GM23338 (cell line): ENCODE measurements around the gene KIF19. TPM values are rescaled to one million over a fixed set of nuclear protein-coding genes. Genes with fewer than 3 reads are reported as not detected.

ENCODE experiments used
- ATAC-seq: fragments of 200-7000 bp; cut with Tn5 transposase; 3 replicates; pipeline ENCODE4 v1.9.1; 2020
- DNase-seq: peaks from one replicate; pipeline ENCODE4 v3.0.0-alpha.2; 2015; ENCODE audit warnings: low spot score
- H2AFZ ChIP-seq: fragments of 200-600 bp; sonication (generic); 2 replicates; pipeline ENCODE4 v1.8.0; 2016; ENCODE audit warnings: antibody characterized with exemption, mild to moderate bottlenecking, moderate library complexity
- H3F3A ChIP-seq: fragments of 200-600 bp; sonication (generic); replicated peaks from 2 replicates; pipeline ENCODE4 v1.8.0; 2017; ENCODE audit warnings: antibody characterized with exemption, mixed run types, low read depth
- H3K27ac ChIP-seq: fragments of 200-600 bp; sonication (generic); 2 replicates; pipeline ENCODE4 v1.6.1; 2016; ENCODE audit warnings: low read depth
- H3K27me3 ChIP-seq: fragments of 200-600 bp; sonication (generic); 2 replicates; pipeline ENCODE4 v1.8.0; 2016; ENCODE audit warnings: mild to moderate bottlenecking, mixed run types, moderate library complexity; ENCODE audit not compliant: insufficient read depth
- H3K36me3 ChIP-seq: fragments of 200-600 bp; sonication (generic); 2 replicates; pipeline ENCODE4 v1.8.0; 2016; ENCODE audit warnings: mild to moderate bottlenecking; ENCODE audit not compliant: insufficient read depth
- H3K4me1 ChIP-seq: fragments of 200-600 bp; sonication (generic); 2 replicates; pipeline ENCODE4 v1.8.0; 2016; ENCODE audit warnings: mild to moderate bottlenecking, moderate library complexity; ENCODE audit not compliant: insufficient read depth
- H3K4me2 ChIP-seq: fragments of 200-600 bp; sonication (generic); 2 replicates; pipeline ENCODE4 v1.7.1; 2017; ENCODE audit warnings: mixed run types
- H3K4me3 ChIP-seq: fragments of 200-600 bp; sonication (generic); 2 replicates; pipeline ENCODE4 v1.6.1; 2016; ENCODE audit warnings: mixed run types
- H3K79me2 ChIP-seq: fragments of 200-600 bp; sonication (generic); replicated peaks from 2 replicates; pipeline ENCODE4 v1.8.0; 2017; ENCODE audit warnings: mild to moderate bottlenecking; ENCODE audit not compliant: insufficient read depth
- H3K9me2 ChIP-seq: fragments of 200-600 bp; sonication (generic); 2 replicates; pipeline ENCODE4 v1.8.0; 2017; ENCODE audit not compliant: insufficient read depth
- H4K20me1 ChIP-seq: fragments of 200-600 bp; sonication (generic); replicated peaks from 2 replicates; pipeline ENCODE4 v1.8.0; 2017; ENCODE audit warnings: mild to moderate bottlenecking; ENCODE audit not compliant: insufficient read depth
- H3K27ac Mint-ChIP-seq: 2 replicates; pipeline ENCODE4 v1.8.0; 2020; ENCODE audit warnings: inconsistent platforms, mild to moderate bottlenecking, moderate library complexity, mixed read lengths
- H3K27me3 Mint-ChIP-seq: 3 replicates; pipeline ENCODE4 v1.8.0; 2022; ENCODE audit warnings: low read depth, mild to moderate bottlenecking, moderate library complexity, mixed read lengths, inconsistent platforms; ENCODE audit not compliant: insufficient read depth, poor library complexity
- H3K36me3 Mint-ChIP-seq: 3 replicates; pipeline ENCODE4 v1.8.0; 2021; ENCODE audit warnings: low read depth, mild to moderate bottlenecking, inconsistent platforms, moderate library complexity, mixed read lengths
- H3K4me1 Mint-ChIP-seq: 3 replicates; pipeline ENCODE4 v1.8.0; 2020; ENCODE audit warnings: mild to moderate bottlenecking, inconsistent platforms, mixed read lengths
- H3K4me3 Mint-ChIP-seq: 3 replicates; pipeline ENCODE4 v1.8.0; 2021; ENCODE audit warnings: moderate library complexity, mild to moderate bottlenecking, inconsistent platforms, mixed read lengths
- H3K9me3 Mint-ChIP-seq: 3 replicates; pipeline ENCODE4 v1.8.0; 2020; ENCODE audit warnings: moderate library complexity, mild to moderate bottlenecking, inconsistent platforms, mixed read lengths
- CREB1 ChIP-seq: fragments of 250-450 bp; sonication (Bioruptor Pico); IDR thresholded peaks from 2 replicates; pipeline ENCODE4 v1.5.0; 2020; ENCODE audit warnings: low read depth, mild to moderate bottlenecking, moderate library complexity
- ETS1 ChIP-seq: IDR thresholded peaks from 2 replicates; pipeline ENCODE4 v1.6.1; 2016; ENCODE audit warnings: antibody characterized with exemption
- ZNF114 ChIP-seq: fragments of 250-450 bp; sonication (Bioruptor Pico); IDR thresholded peaks from 2 replicates; pipeline ENCODE4 v1.5.0; 2020; ENCODE audit warnings: mild to moderate bottlenecking, moderate library complexity
- polyA plus RNA-seq: library from polyadenylated mRNA; unstranded; fragments of >200 nt; fragmentation: Nextera tagmentation; extraction: Ambion mirVana; gene quantifications from 2 replicates; pipeline ENCODE4 v1.2.1, GENCODE V29; 2016
- total RNA-seq: library from RNA; depleted of rRNA; stranded (reverse); fragments of >200 nt; shearing (Covaris generic); gene quantifications from 2 replicates; pipeline ENCODE4 v1.2.3, GENCODE V29; 2014
- TF ChIP-seq, protein P1 (sequence below), 2 experiments: fragments of 200-600 bp in 1 of 2; sonication (generic) in 1 of 2; conservative IDR thresholded peaks; 2 replicates each; pipeline versions ENCODE4 v1.5.1 to v1.6.1; 2016 to 2017; ENCODE audit warnings: antibody characterized with exemption in 2 of 2, low read depth in 2 of 2, mild to moderate bottlenecking in 2 of 2, moderate library complexity in 1 of 2

The KIF19 gene
- total and polyA plus RNA-seq, 2 experiments from 2014 or later = 0.35 to 0.36 TPM

DNA sequence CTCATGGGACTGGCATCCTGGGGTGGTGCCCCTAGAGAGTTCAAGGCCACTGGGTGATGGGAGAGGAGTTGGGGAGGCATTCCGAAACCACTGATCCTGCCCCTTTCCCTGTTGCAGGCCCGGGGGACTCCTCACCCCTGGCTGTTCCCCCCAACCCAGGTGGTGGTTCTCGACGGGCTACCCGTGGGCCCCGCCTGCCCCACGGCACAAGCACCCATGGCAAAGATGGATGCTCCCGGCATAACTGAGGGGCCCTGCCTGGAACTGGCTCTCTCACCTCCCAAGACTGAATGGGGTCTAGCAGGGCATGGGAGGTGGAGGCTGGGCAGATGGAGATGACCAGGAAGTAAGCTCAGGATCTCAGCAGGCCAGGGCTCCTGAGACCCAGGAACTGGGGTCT, 29.0 kb downstream of the KIF19 start:
- no peak for TF ChIP-seq ETS1
- TF ChIP-seq ZNF114 (CRISPR knock-in tag) = no peak
- TF ChIP-seq CREB1 (CRISPR knock-in tag) = no peak
- Mint-ChIP-seq H3K4me1 (peaks cover 17% of the 10 kb centered on the region), H3K36me3 (peaks cover 6% of the 10 kb centered on the region; the same call in 2 of the 3 replicates), H3K27me3 (peaks cover 59% of the 10 kb centered on the region), H3K27ac (no peak overlapping the region), H3K9me3 (no peaks in the 10 kb centered on the region), H3K4me3 (no peak overlapping the region)
- no peak overlapping the region for H3K4me3 ChIP-seq
- H3K4me2 ChIP-seq = no peak overlapping the region
- H3K27ac ChIP-seq = no peak overlapping the region
- ATAC-seq (no peak), DNase-seq (no peak)
- H3K79me2 ChIP-seq = no peaks in the 10 kb centered on the region
- no peaks in the 10 kb centered on the region for H3K9me2 ChIP-seq
- peaks cover 4% of the 10 kb centered on the region; the same call in 1 of the 2 replicates for H3K4me1 ChIP-seq
- no peak overlapping the region for H2AFZ ChIP-seq
- no peaks in the 10 kb centered on the region; the same call in 1 of the 2 replicates for H4K20me1 ChIP-seq
- H3F3A ChIP-seq = no peaks in the 10 kb centered on the region
- no peaks in the 10 kb centered on the region for H3K36me3 ChIP-seq
- H3K27me3 ChIP-seq = peaks cover 76% of the 10 kb centered on the region

DNA sequence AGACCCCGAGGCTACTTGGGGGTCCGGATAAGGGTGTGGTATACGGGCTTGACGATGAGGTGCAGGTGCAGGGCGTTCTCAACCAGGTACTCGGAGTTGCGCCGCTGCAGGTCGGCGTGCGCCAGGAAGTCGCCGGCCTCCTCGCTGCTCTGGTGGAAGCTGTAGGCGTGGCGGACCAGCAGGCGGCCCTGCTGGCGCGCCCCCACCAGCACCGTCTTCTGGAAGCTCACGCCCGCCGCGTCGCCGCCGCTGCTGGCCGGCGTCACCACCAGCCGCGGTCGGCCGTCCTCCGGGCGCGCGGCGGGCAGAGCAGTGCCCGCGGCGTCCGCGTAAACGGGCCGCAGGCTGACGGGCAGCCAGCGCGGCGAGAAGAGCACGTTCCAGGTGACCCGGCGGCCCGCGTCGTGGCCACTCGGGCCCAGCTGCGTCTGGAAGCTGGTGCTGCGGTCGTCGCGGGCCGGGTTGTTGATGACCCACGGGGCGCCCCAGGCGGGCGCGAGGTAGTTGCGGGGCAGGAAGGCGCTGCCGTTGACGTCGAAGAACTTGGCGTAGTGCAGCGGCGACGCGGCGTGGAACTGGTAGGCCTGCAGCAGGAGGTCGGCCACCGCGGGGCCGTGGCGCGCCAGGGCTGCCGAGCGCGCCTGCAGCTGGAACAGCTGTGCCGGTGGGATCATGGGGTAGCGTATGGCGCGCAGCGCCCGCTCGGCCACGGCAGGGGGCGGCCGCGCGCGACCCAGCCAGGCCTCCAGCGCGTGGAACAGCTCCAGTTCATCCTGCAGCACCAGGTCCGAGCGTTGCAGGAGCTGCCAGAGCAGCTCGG, 30.8 kb downstream of the KIF19 start:
- H3K36me3 Mint-ChIP-seq = peaks cover 6% of the 10 kb centered on the region; the same call in 2 of the 3 replicates
- H3F3A ChIP-seq = no peaks in the 10 kb centered on the region
- peak overlapping the region; percentile 57 for H3K4me3 ChIP-seq
- peaks cover 28% of the 10 kb centered on the region for H3K4me1 Mint-ChIP-seq
- H3K4me1 ChIP-seq = peaks cover 8% of the 10 kb centered on the region; the same call in 1 of the 2 replicates
- H3K27me3 ChIP-seq = peaks cover 63% of the 10 kb centered on the region
- H3K27ac Mint-ChIP-seq = no peak overlapping the region
- TF ChIP-seq ETS1 = no peak
- TF ChIP-seq, protein P1, sequence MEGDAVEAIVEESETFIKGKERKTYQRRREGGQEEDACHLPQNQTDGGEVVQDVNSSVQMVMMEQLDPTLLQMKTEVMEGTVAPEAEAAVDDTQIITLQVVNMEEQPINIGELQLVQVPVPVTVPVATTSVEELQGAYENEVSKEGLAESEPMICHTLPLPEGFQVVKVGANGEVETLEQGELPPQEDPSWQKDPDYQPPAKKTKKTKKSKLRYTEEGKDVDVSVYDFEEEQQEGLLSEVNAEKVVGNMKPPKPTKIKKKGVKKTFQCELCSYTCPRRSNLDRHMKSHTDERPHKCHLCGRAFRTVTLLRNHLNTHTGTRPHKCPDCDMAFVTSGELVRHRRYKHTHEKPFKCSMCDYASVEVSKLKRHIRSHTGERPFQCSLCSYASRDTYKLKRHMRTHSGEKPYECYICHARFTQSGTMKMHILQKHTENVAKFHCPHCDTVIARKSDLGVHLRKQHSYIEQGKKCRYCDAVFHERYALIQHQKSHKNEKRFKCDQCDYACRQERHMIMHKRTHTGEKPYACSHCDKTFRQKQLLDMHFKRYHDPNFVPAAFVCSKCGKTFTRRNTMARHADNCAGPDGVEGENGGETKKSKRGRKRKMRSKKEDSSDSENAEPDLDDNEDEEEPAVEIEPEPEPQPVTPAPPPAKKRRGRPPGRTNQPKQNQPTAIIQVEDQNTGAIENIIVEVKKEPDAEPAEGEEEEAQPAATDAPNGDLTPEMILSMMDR (conservative IDR thresholded peaks at IDR 0.05; ENCODE audit: low read depth in 2 of 2) = peak in 1 of 2 experiments; percentile 9; a peak in 1 of 4 replicates
- H3K4me2 ChIP-seq = peak overlapping the region; percentile 80
- H3K4me3 Mint-ChIP-seq = peak overlapping the region; percentile 58; the same call in 2 of the 3 replicates
- peak overlapping the region; percentile 90 for H2AFZ ChIP-seq
- no peaks in the 10 kb centered on the region for H3K9me2 ChIP-seq
- H3K9me3 Mint-ChIP-seq = no peaks in the 10 kb centered on the region
- ATAC-seq (peak; percentile 17), DNase-seq (peak; percentile 78)
- no peak overlapping the region for H3K27ac ChIP-seq
- H3K79me2 ChIP-seq = no peaks in the 10 kb centered on the region
- peaks cover 48% of the 10 kb centered on the region for H3K27me3 Mint-ChIP-seq
- no peaks in the 10 kb centered on the region; the same call in 1 of the 2 replicates for H4K20me1 ChIP-seq
- no peaks in the 10 kb centered on the region for H3K36me3 ChIP-seq
